Left ventricle myocardium inferior (tissue), 1 donor: ENCODE measurements around the gene C11orf86. TPM values are rescaled to one million over a fixed set of nuclear protein-coding genes. Genes with fewer than 3 reads are reported as not detected.

Source experiments
- DNase-seq: peaks from one replicate; pipeline ENCODE4 v3.0.0-alpha.2; 2020
- H3K27ac ChIP-seq: fragments of 200-600 bp; replicated peaks from 2 replicates; pipeline ENCODE4 v1.8.0; 2021
- H3K27me3 ChIP-seq: fragments of 200-600 bp; 2 replicates; pipeline ENCODE4 v1.8.0; 2021; ENCODE audit warnings: low read depth
- H3K36me3 ChIP-seq: fragments of 200-600 bp; 2 replicates; pipeline ENCODE4 v1.8.0; 2021
- H3K4me1 ChIP-seq: fragments of 200-600 bp; 2 replicates; pipeline ENCODE4 v1.8.0; 2021
- H3K4me3 ChIP-seq: fragments of 200-600 bp; 2 replicates; pipeline ENCODE4 v1.8.0; 2021; ENCODE audit warnings: mild to moderate bottlenecking, moderate library complexity
- H3K9me3 ChIP-seq: fragments of 200-600 bp; replicated peaks from 2 replicates; pipeline ENCODE4 v1.8.0; 2021
- intact Hi-C: fragments of 100-400 bp; cut with micrococcal nuclease; formaldehyde crosslinking; loops from one replicate; pipeline ENCODE4 v1.11.0; 2022
- microRNA-seq: library from miRNA; unstranded; fragments of <30 nt; microRNA quantifications from one replicate; pipeline ENCODE4 v1.2.0, GENCODE V29; 2020
- total RNA-seq: library from RNA; stranded (reverse); fragmentation: NEBNext Ultra II Directional; extraction: Animal tissue kit (Norgen Biotek cat#: 25700); gene quantifications from one replicate; pipeline ENCODE4 v1.2.1, GENCODE V29; 2021
- TF ChIP-seq, protein P1 (sequence below): fragments of 200-600 bp; IDR thresholded peaks from 2 replicates; pipeline ENCODE4 v1.8.0; 2021; ENCODE audit warnings: antibody characterized with exemption, mild to moderate bottlenecking, borderline replicate concordance
- donor health status: DM: no; HTN: yes; CAD: no; lungs with severe emphysema.

The C11orf86 gene
- total RNA-seq, 1 donor from 2014 or later = not detected

DNA sequence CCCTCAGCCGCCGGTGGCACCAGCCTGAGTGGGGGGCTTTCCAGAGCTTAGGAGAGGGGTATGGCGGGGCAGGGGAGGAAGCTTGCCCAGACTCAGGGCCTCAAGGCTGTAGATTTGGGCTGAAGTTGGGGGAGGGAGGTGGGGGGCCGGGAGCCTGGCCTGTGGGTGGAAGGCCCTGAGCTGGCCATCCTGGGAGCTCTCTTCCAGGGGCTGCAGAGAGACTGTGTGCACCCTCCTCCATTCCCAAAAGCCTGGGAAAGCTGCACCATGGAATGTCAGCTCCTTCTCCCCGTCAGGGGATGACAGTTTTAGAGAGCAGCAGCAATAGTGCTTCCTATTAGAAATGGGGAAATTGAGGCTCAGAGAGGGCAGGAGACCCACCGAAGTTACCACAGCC is 48.9 kb downstream of the C11orf86 start:
- intact Hi-C loops = no loop called here
- H3K36me3 ChIP-seq = no peaks in the 10 kb centered on the region
- H3K4me1 ChIP-seq = peaks cover 19% of the 10 kb centered on the region
- TF ChIP-seq, protein P1, sequence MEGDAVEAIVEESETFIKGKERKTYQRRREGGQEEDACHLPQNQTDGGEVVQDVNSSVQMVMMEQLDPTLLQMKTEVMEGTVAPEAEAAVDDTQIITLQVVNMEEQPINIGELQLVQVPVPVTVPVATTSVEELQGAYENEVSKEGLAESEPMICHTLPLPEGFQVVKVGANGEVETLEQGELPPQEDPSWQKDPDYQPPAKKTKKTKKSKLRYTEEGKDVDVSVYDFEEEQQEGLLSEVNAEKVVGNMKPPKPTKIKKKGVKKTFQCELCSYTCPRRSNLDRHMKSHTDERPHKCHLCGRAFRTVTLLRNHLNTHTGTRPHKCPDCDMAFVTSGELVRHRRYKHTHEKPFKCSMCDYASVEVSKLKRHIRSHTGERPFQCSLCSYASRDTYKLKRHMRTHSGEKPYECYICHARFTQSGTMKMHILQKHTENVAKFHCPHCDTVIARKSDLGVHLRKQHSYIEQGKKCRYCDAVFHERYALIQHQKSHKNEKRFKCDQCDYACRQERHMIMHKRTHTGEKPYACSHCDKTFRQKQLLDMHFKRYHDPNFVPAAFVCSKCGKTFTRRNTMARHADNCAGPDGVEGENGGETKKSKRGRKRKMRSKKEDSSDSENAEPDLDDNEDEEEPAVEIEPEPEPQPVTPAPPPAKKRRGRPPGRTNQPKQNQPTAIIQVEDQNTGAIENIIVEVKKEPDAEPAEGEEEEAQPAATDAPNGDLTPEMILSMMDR = no peak
- no peaks in the 10 kb centered on the region for H3K9me3 ChIP-seq
- no peak overlapping the region for H3K27ac ChIP-seq
- H3K4me3 ChIP-seq = peak overlapping the region; percentile 64
- peaks cover 43% of the 10 kb centered on the region for H3K27me3 ChIP-seq
- DNase-seq = no peak

DNA sequence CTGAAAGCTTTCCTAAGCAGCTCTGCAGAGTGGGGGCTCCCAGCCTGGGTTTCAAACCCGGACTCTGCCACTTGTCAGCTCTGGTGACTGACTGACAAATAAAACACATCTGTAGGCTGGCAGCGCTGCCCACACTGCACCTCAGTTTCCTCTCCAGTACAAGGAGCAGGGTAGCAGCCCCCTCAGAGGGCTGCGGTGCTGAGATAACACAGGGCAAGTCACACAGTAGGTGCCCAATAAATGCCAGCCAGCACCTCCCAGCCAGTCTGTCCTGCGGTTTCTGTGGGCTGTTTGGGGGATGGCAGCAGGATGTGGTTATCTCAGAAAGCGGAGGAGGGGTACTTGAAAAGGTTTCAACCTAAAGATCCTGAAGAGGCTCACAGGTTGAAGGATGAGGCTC is 49.3 kb downstream of the C11orf86 start:
- DNase-seq = no peak
- peaks cover 43% of the 10 kb centered on the region for H3K27me3 ChIP-seq
- intact Hi-C loops = no loop called here
- TF ChIP-seq, protein P1 = no peak
- no peak overlapping the region for H3K4me3 ChIP-seq
- peaks cover 19% of the 10 kb centered on the region for H3K4me1 ChIP-seq
- no peaks in the 10 kb centered on the region for H3K9me3 ChIP-seq
- no peaks in the 10 kb centered on the region for H3K36me3 ChIP-seq
- no peak overlapping the region for H3K27ac ChIP-seq

DNA sequence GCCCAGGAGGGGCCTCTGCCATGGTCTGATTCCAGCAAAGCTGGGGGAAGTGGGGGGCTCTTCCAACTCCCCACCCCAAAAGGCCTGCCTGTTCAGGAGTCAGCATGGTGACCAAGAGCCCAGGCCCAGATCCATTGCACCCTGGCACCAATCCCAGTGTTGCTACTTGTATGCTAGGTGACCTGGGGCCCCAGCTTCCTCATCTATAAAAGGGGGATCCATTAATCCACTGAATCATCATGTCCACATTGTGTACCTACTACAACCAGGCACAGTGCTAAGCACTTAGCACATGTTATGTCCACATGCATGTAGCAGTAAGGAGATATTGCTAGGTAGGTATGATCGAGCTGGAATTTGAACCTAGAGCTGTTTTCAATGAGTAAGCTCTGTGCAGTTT is 49.9 kb downstream of the C11orf86 start:
- no peak overlapping the region for H3K27ac ChIP-seq
- intact Hi-C loops = no loop called here
- TF ChIP-seq, protein P1 = no peak
- no peak for DNase-seq
- peaks cover 19% of the 10 kb centered on the region for H3K4me1 ChIP-seq
- H3K9me3 ChIP-seq = no peaks in the 10 kb centered on the region
- no peaks in the 10 kb centered on the region for H3K36me3 ChIP-seq
- no peak overlapping the region for H3K4me3 ChIP-seq
- peaks cover 43% of the 10 kb centered on the region for H3K27me3 ChIP-seq

DNA sequence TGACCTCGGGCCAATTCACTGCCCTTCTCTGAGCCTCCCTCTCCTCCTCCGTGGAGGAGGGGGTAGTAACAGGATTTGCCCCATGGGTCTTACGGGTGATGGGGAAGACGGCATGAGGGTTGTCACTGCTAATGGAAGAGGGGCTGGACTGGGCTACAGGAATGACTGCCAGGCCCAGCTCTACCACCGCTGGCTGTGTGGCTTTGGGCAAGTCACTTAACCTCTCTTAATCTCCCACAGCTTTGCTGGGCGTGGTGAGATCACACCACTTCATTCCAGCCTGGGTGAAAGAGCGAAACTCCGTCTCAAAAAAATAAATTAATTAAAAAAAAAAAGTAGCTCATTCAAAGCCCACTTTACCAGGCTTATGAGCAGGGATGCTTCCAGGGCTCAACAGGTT is 50.6 kb downstream of the C11orf86 start:
- H3K9me3 ChIP-seq = no peaks in the 10 kb centered on the region
- TF ChIP-seq, protein P1 = no peak

More for the DNA sequence above, 50.6 kb downstream of the C11orf86 start:
- Histone ChIP-seq H3K36me3 (no peaks in the 10 kb centered on the region), H3K4me1 (peaks cover 19% of the 10 kb centered on the region), H3K27me3 (peaks cover 43% of the 10 kb centered on the region), H3K27ac (no peak overlapping the region), H3K4me3 (no peak overlapping the region)
- intact Hi-C loops = no loop called here
- no peak for DNase-seq

Small RNA genes lying within 50 kb of the gene (microRNA-seq; reads per million reads assigned to microRNA genes)
- gene MIR3163 = not detected

Other genes with a start within 250 kb of the C11orf86 start
- 0.77 TPM for gene SPTBN2, start 246.1 kb upstream of the C11orf86 start, total RNA-seq
- 5.1 TPM for gene RCE1, start 131.9 kb upstream of the C11orf86 start, total RNA-seq
- gene LRFN4, start 118.2 kb upstream of the C11orf86 start, total RNA-seq = 13.5 TPM
- gene PC, start 16.9 kb upstream of the C11orf86 start, total RNA-seq = 10.3 TPM
- 0.05 TPM for gene SYT12, start 47.8 kb downstream of the C11orf86 start, total RNA-seq
- gene RHOD, start 81.5 kb downstream of the C11orf86 start, total RNA-seq = 49.5 TPM
- gene KDM2A, start 144.0 kb downstream of the C11orf86 start, total RNA-seq = 37.6 TPM